Activated naive CD4-positive, alpha-beta T cell treated with anti-CD3 and anti-CD28 coated beads for 36 hours (primary cell): Measurements from ENCODE around the gene IHH. TPM values are rescaled to one million over a fixed set of nuclear protein-coding genes. Genes with fewer than 3 reads are reported as not detected.

ENCODE experiments used
- CTCF ChIA-PET: fragments of 350-600 bp; sonication (Branson Sonifier 250); formaldehyde crosslinking; loops from one replicate; lab custom pipeline; 2021; ENCODE audit warnings: antibody characterized with exemption; lab: Charles Lee
- DNase-seq: peaks from one replicate; pipeline ENCODE4 v3.0.0-alpha.2; 2020
- H3K27ac Mint-ChIP-seq: one replicate; pipeline ENCODE4 v1.8.0; 2021; ENCODE audit warnings: mild to moderate bottlenecking, mixed read lengths
- H3K27me3 Mint-ChIP-seq: one replicate; pipeline ENCODE4 v1.8.0; 2021; ENCODE audit warnings: low read depth, mixed read lengths
- H3K36me3 Mint-ChIP-seq: one replicate; pipeline ENCODE4 v1.8.0; 2021; ENCODE audit warnings: low read depth, mixed read lengths
- H3K4me1 Mint-ChIP-seq: one replicate; pipeline ENCODE4 v1.8.0; 2021; ENCODE audit warnings: low read depth, mixed read lengths
- H3K4me3 Mint-ChIP-seq: one replicate; pipeline ENCODE4 v1.8.0; 2021; ENCODE audit warnings: mild to moderate bottlenecking, moderate library complexity, mixed read lengths
- H3K9me3 Mint-ChIP-seq: one replicate; pipeline ENCODE4 v1.8.0; 2021; ENCODE audit warnings: mixed read lengths
- intact Hi-C: fragments of 100-400 bp; cut with micrococcal nuclease; formaldehyde crosslinking; loops from one replicate; pipeline ENCODE4 v1.15.1; 2023
- total RNA-seq, 2 experiments: library from RNA; stranded (reverse); gene quantifications; one replicate each; pipeline ENCODE4 v1.2.3, GENCODE V29; 2021

The IHH gene
- total RNA-seq, 2 experiments from 2014 or later: not detected

- H3K4me3 Mint-ChIP-seq: no peak overlapping the region
- CTCF ChIA-PET: interaction anchor here (0.7 to 8.7 kb wide), 24 partner anchors 9 to 281 kb away, joined by 3 to 64 read pairs (median 4); partner anchors contain the start of genes IHH and SLC23A3
- H3K9me3 Mint-ChIP-seq: no peaks in the 10 kb centered on the region
- DNase-seq: no peak
- no peak overlapping the region for H3K27ac Mint-ChIP-seq
- peaks cover 9% of the 10 kb centered on the region for H3K36me3 Mint-ChIP-seq
- no peaks in the 10 kb centered on the region for H3K27me3 Mint-ChIP-seq
- intact Hi-C loops: loop anchor here (1.0 kb wide), 1 partner anchor 47 kb away; no protein-coding TSS in a partner anchor
- H3K4me1 Mint-ChIP-seq: no peaks in the 10 kb centered on the region
Observed at GRCh38 chr2:219072741-219073250, 12.1 kb upstream of the IHH start.

GRCh38 chr2:219071131-219071816 is 10.6 kb upstream of the IHH start:
- no peaks in the 10 kb centered on the region for H3K9me3 Mint-ChIP-seq

GRCh38 chr2:219065484-219065883 is 4.8 kb upstream of the IHH start:
- H3K4me3 Mint-ChIP-seq: no peak overlapping the region
- intact Hi-C loops: no loop called here
- H3K4me1 Mint-ChIP-seq: no peaks in the 10 kb centered on the region
- no peaks in the 10 kb centered on the region for H3K36me3 Mint-ChIP-seq
- CTCF ChIA-PET: interaction anchor here (0.6 to 1.6 kb wide), 9 partner anchors 8 to 89 kb away, joined by 3 to 5 read pairs (median 3); no protein-coding TSS in a partner anchor
- no peak for DNase-seq
- H3K27me3 Mint-ChIP-seq: peaks cover 21% of the 10 kb centered on the region
- H3K27ac Mint-ChIP-seq: no peak overlapping the region
- H3K9me3 Mint-ChIP-seq: no peaks in the 10 kb centered on the region

More at GRCh38 chr2:219071131-219071816, 10.6 kb upstream of the IHH start:
- Mint-ChIP-seq H3K36me3 (peaks cover 2% of the 10 kb centered on the region), H3K27me3 (no peaks in the 10 kb centered on the region), H3K4me3 (no peak overlapping the region), H3K27ac (no peak overlapping the region), H3K4me1 (no peaks in the 10 kb centered on the region)
- no peak for DNase-seq
- intact Hi-C loops: no loop called here
- CTCF ChIA-PET: interaction anchor here (0.6 to 8.7 kb wide), 15 partner anchors 8 to 339 kb away, joined by 3 to 64 read pairs (median 4); partner anchors contain the start of gene IHH

- intact Hi-C loops: no loop called here
- H3K9me3 Mint-ChIP-seq: no peaks in the 10 kb centered on the region
Observed at GRCh38 chr2:219062081-219062480, 1.4 kb upstream of the IHH start.

GRCh38 chr2:219059725-219060682 is 717 bp downstream of the IHH start:
- Mint-ChIP-seq H3K9me3 (no peaks in the 10 kb centered on the region), H3K4me3 (peak overlapping the region; percentile 27), H3K27me3 (peaks cover 58% of the 10 kb centered on the region), H3K27ac (no peak overlapping the region), H3K36me3 (no peaks in the 10 kb centered on the region), H3K4me1 (peaks cover 18% of the 10 kb centered on the region)
- DNase-seq: no peak
- CTCF ChIA-PET: interaction anchor here (0.6 to 8.4 kb wide), 14 partner anchors 12 to 162 kb away, joined by 3 to 118 read pairs (median 8); partner anchors contain the start of gene NHEJ1
- intact Hi-C loops: loop anchor here (5.0 kb wide), 1 partner anchor 63 kb away; no protein-coding TSS in a partner anchor

More at GRCh38 chr2:219062081-219062480, 1.4 kb upstream of the IHH start:
- Mint-ChIP-seq H3K4me3 (no peak overlapping the region), H3K36me3 (no peaks in the 10 kb centered on the region), H3K27me3 (peaks cover 47% of the 10 kb centered on the region), H3K4me1 (peaks cover 18% of the 10 kb centered on the region), H3K27ac (no peak overlapping the region)
- CTCF ChIA-PET: interaction anchor here (0.7 to 8.4 kb wide), 7 partner anchors 13 to 108 kb away, joined by 3 to 118 read pairs (median 3); partner anchors contain the start of gene NHEJ1
- no peak for DNase-seq

GRCh38 chr2:219059375-219059724 is 1.4 kb downstream of the IHH start:
- Mint-ChIP-seq H3K36me3 (no peaks in the 10 kb centered on the region), H3K9me3 (no peaks in the 10 kb centered on the region), H3K4me1 (peaks cover 18% of the 10 kb centered on the region), H3K27me3 (peaks cover 58% of the 10 kb centered on the region), H3K4me3 (no peak overlapping the region), H3K27ac (no peak overlapping the region)
- CTCF ChIA-PET: interaction anchor here (0.9 to 8.4 kb wide), 17 partner anchors 12 to 161 kb away, joined by 3 to 118 read pairs (median 6); partner anchors contain the start of gene NHEJ1
- intact Hi-C loops: loop anchor here (5.0 kb wide), 1 partner anchor 62 kb away; no protein-coding TSS in a partner anchor
- DNase-seq: no peak

GRCh38 chr2:219058541-219059374 is 2.0 kb downstream of the IHH start:
- Mint-ChIP-seq H3K36me3 (no peaks in the 10 kb centered on the region), H3K27ac (no peak overlapping the region), H3K27me3 (peaks cover 58% of the 10 kb centered on the region), H3K9me3 (no peaks in the 10 kb centered on the region), H3K4me1 (peaks cover 18% of the 10 kb centered on the region), H3K4me3 (no peak overlapping the region)
- CTCF ChIA-PET: interaction anchor here (0.6 to 8.4 kb wide), 38 partner anchors 7 to 584 kb away, joined by 3 to 118 read pairs (median 4); partner anchors contain the start of genes CFAP65, CNPPD1 and NHEJ1
- no peak for DNase-seq
- intact Hi-C loops: loop anchor here (1.0 to 5.0 kb wide), 6 partner anchors 46 to 237 kb away; no protein-coding TSS in a partner anchor

GRCh38 chr2:219057709-219058540 is 2.8 kb downstream of the IHH start:
- CTCF ChIA-PET: interaction anchor here (0.6 to 8.4 kb wide), 37 partner anchors 8 to 583 kb away, joined by 3 to 118 read pairs (median 4); partner anchors contain the start of genes CFAP65, CNPPD1 and NHEJ1
- no peaks in the 10 kb centered on the region for H3K9me3 Mint-ChIP-seq
- no peaks in the 10 kb centered on the region for H3K36me3 Mint-ChIP-seq
- H3K4me1 Mint-ChIP-seq: peaks cover 18% of the 10 kb centered on the region
- peak; percentile 85 for DNase-seq
- no peak overlapping the region for H3K27ac Mint-ChIP-seq
- intact Hi-C loops: loop anchor here (1.0 to 5.0 kb wide), 6 partner anchors 46 to 237 kb away; no protein-coding TSS in a partner anchor
- peaks cover 55% of the 10 kb centered on the region for H3K27me3 Mint-ChIP-seq
- H3K4me3 Mint-ChIP-seq: peak overlapping the region; percentile 39

GRCh38 chr2:219056896-219057708 is 3.6 kb downstream of the IHH start:
- DNase-seq: no peak

More at GRCh38 chr2:219056896-219057708, 3.6 kb downstream of the IHH start:
- H3K27ac Mint-ChIP-seq: no peak overlapping the region
- H3K4me3 Mint-ChIP-seq: no peak overlapping the region
- intact Hi-C loops: loop anchor here (5.0 kb wide), 1 partner anchor 60 kb away; no protein-coding TSS in a partner anchor
- H3K9me3 Mint-ChIP-seq: no peaks in the 10 kb centered on the region
- H3K4me1 Mint-ChIP-seq: peaks cover 18% of the 10 kb centered on the region
- CTCF ChIA-PET: interaction anchor here (1.1 to 8.4 kb wide), 19 partner anchors 9 to 383 kb away, joined by 3 to 118 read pairs (median 5); partner anchors contain the start of genes CNPPD1 and NHEJ1
- H3K27me3 Mint-ChIP-seq: peaks cover 47% of the 10 kb centered on the region
- H3K36me3 Mint-ChIP-seq: no peaks in the 10 kb centered on the region
